CD4-positive, alpha-beta T cell treated with Interleukin-2 at 100 ng/mL for 4 hours (primary cell): Measurements from ENCODE around the gene SPECC1.
"Not testable (repeated sequence)": the region's sequence is repeated elsewhere in the genome, so short reads cannot be mapped to it uniquely, and the experiment has no call there.

Experiments
- DNase-seq: peaks from one replicate; pipeline ENCODE4 v3.0.0-alpha.2; 2020; ENCODE audit warnings: low spot score

Gene SPECC1

DNA sequence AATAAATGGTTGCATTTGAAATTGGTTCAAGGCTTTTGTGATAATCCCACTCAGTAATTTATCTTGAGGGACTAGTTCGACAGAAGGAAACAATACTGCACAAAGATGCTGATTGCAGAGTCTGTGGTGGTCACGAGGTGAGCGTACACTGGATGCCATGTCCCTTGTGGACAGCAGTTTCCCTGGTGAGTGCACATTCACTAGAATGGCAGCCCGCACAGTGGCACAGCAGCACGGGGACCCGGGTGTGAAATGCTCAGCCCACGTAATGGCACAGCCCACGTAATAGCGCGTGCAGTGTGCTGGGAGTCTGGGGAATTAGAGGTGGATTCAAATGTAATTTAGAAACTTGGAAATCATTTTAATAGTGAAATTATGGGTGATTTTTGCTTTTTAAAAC lies 304.1 kb downstream of the SPECC1 start:
- DNase-seq = no peak

DNA sequence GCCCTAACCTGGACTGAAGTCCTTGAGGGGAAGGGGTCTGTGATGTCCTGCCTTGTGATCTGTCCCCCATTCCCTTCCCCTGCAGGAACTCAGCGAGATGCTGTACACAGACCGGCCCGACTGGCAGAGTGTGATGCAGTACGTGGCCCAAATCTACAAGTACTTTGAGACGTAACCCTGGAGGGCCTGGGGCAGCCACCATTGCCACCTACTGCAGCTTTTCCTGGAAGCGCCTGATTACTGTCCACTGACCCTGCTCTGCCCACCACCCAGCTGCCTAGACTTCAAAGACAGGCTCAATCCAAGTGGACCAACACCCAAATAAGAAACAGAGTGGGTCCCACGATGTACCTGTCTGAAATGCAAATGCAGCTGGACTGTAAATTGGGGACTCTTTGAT lies 304.7 kb downstream of the SPECC1 start:
- no peak for DNase-seq

DNA sequence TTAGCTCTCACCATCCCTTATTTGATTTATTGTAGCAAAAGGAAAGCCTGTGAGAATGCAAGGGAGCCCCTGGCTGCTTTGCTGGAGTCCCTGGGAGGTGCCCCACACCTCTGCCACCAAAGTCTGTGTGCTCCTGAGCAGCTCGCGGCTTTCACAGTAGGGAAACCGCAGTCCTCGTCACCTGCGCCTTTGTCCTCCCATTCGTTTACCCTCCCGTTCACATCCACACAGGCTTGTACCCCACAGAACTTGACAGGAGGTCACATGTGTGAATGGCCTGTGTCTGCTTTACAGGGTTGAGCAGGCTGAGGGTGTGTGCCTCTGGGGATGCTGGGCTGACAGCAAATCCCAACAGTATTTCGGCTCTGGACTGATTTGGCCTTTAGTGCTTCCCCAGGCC lies 305.7 kb downstream of the SPECC1 start:
- DNase-seq = no peak

DNA sequence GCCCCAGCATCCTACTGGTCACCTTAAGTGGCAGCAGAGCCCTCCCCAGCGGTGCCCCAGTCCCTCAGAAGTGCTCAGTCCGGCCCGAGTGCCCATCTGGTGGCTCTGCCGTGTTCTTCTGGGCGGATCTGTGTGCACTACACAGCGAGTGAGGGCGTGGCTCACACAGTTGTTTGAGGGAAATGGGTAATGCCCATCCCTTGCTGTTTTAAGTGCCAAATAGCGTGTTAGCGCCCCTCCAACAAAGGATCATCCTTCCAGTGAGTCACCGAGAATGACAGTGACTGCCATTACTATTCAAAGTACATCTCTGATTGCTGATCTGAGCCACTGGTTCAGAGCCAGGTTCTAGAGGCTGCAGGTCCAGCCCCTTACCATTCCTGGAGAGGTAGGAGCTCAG lies 306.2 kb downstream of the SPECC1 start:
- no peak for DNase-seq

DNA sequence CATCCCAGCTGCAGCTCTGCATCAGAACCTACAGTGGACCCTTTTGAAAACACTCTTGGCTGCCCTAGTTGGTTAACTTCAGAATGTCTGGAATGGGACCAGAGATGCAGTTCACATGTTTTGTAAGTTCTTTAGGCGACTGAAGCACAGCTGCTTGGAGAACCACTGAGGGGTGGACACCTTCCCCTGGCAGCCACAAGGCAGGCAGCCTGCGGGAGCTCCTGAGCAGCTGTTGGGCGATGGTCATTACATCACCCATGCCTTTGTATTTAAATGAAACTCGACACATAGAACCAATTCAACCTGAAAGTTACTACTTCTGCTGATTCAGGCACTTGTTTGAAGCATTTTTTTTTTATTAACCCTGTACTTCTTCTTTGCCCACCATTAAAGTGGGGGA lies 306.7 kb downstream of the SPECC1 start:
- DNase-seq = no peak

DNA sequence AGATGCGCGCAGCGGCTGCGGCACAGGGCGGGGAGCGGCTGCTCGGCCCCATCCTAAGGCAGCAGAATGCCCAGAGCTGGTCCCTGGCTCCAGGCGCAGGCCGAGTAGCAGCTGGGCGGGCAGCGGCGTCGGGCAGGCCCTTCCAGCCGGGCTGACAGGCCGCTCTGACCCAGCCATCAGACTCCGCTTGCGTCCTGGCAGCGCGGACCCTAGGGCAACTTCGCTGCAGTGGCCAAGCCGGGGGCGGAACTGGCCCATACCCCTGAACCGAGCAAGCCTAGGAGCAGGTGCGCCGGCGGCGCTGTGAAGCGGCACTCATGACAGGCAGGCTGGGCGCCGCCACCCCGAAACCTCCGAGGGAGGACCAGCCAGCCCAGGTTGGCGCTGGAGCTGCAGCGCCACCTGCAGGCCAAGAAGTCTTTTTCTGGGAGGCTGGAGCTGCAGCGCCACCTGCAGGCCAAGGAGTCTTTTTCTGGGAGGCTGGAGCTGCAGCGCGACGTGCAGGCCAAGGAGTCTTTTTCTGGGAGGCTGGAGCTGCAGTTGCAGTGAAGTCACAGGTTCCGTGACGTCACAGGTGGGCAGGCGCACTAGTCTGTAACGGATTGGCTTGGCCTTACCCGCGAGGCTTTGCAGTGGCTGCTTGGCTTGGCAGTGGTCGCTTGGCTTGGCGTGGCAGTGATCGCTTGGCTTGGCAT lies 311.5 kb downstream of the SPECC1 start:
- DNase-seq = peak; percentile 78

DNA sequence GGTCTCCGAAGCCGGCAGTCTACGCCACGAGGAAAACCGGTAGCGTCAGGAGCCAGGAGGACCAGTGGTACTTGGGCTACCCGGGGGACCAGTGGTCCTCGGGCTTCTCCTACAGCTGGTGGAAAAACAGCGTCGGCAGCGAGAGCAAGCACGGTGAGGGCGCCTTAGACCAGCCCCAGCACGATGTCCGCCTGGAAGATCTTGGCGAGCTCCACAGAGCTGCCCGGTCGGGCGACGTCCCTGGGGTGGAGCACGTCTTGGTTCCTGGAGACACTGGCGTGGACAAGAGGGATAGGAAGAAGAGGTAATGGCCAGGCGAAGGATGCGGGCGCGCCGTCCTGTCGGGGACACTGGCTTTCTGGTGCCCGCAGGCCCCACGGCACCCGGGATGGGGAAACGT lies 312.2 kb downstream of the SPECC1 start:
- DNase-seq = not testable (repeated sequence)

DNA sequence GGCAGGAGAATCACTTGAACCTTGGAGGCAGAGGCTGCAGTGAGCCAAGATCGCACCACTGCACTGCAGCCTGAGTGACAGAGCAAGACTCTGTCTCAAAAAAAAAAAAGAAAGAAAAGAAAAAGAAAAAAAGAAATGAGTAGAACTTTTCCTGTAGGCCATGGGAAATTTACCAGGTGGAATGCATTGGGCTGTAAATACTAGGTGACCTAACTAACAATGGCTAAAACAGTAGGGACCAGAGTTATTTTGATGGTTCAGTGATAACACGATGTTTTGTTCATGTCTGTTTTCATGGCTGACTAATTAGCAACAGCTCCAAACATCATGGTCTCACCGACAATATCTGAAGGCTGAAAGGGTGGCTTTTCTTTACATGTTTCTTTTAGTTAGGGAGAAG lies 318.6 kb downstream of the SPECC1 start:
- DNase-seq = not testable (repeated sequence)

DNA sequence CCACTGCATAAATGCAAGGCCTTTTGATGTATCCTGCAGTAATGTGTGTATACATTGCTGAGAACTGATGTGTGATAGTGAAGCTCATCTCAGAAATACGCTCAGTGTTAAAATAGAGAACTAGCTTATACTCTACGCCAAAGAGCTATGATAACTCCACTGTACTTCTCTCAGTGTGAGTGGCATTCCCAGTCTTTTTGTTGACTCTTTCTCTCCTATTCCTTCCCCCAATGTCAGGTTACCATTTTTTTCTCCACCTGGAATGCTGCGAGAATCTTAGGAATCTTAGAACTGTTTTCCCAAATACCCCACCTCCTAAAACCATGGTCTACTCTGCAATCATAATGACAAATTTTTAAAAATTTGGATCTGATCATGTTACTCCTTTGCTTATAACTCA lies 342.2 kb downstream of the SPECC1 start:
- not testable (repeated sequence) for DNase-seq

DNA sequence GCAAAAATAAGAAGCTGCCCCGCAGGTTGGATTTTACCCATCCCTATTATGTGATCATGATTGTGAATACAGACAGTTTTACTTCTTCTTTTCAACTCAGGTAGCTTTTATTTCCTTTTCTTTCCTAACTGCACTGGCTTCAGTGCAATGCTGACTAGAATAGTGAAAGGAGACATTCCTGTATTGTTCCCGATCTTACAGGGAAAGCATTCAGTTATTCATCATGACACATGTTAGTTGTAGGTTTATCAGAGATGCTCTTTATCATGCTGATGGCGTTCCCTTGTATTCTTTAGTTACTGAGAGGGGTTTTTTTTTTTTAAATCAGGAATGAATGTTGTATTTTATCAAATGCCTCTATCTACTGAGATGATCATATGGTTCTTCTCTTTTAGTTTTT lies 343.4 kb downstream of the SPECC1 start:
- DNase-seq = not testable (repeated sequence)

DNA sequence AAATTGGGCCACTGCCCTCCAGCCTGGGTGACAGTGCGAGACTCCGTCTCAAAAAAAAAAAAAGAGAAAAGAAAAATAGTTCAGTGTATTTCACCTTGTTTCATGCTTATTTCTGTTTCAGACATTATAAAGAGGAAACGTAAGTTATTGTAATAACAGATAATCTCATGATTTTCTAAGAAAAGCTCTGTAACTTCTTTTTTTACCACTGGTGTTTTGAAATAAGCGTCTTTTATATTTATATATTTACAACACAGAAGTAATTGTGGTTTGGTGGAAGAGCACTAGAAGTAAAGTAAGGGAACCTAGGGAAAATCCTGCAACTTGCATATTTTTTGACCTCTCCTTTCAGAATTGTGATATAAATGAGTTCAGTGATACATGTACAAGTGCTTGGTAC lies 354.7 kb downstream of the SPECC1 start:
- not testable (repeated sequence) for DNase-seq
